Mucosa of rectum (tissue), 2 donors: ENCODE results near the gene EFHC2.

Experiments
- H3K27ac ChIP-seq, 2 donors: one replicate each; pipeline ENCODE4 v1.7.0; 2013; ENCODE audit warnings: inconsistent platforms in 2 of 2, low read depth in 2 of 2, low read length in 2 of 2
- H3K27me3 ChIP-seq, 2 donors: one replicate each; pipeline ENCODE4 v1.7.0; 2013; ENCODE audit warnings: low read length in 2 of 2; ENCODE audit not compliant: control insufficient read depth in 2 of 2, insufficient read depth in 2 of 2
- H3K36me3 ChIP-seq, 2 donors: one replicate each; pipeline ENCODE4 v1.7.0; 2013; ENCODE audit warnings: low read length in 2 of 2; ENCODE audit not compliant: control insufficient read depth in 2 of 2, insufficient read depth in 2 of 2
- H3K4me1 ChIP-seq, 2 donors: one replicate each; pipeline ENCODE4 v1.7.0; 2013; ENCODE audit warnings: low read length in 2 of 2, mild to moderate bottlenecking in 1 of 2; ENCODE audit not compliant: control insufficient read depth in 2 of 2, insufficient read depth in 2 of 2
- H3K4me3 ChIP-seq, 2 donors: one replicate each; pipeline ENCODE4 v1.7.0; 2013; ENCODE audit warnings: low read length in 2 of 2
- H3K9ac ChIP-seq, 2 donors: one replicate each; pipeline ENCODE4 v1.7.0; 2013; ENCODE audit warnings: low read length in 2 of 2, low read depth in 1 of 2, mild to moderate bottlenecking in 1 of 2
- H3K9me3 ChIP-seq, 2 donors: one replicate each; pipeline ENCODE4 v1.7.0; 2013; ENCODE audit warnings: low read length in 2 of 2; ENCODE audit not compliant: control insufficient read depth in 2 of 2
- donor health status: healthy.
- donor health status: Normal muscosa, but diverticular disease.

Gene EFHC2

DNA sequence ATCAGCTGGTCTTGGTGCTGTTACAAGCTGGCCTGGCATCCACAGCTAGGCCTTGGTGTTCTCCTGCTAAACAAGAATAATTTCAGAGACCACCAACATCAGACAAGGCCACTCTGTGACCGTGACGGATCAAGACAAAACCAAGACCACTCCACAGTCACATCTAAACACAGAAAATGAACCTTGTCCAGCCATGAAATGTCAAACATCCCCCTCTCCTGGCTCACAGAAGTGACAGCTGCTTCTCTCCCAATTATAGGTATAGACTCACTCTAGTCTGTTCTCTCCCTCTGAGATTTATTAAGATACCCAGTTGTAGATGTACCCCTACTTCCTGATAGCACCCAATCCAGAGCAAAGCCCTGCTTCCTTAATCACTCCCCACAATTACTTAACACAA is 40.4 kb downstream of the EFHC2 start:
- H3K4me1 ChIP-seq, result no peaks in the 10 kb centered on the region
- no peaks in the 10 kb centered on the region for H3K9me3 ChIP-seq
- H3K27ac ChIP-seq, result no peak overlapping the region
- H3K4me3 ChIP-seq, result no peak overlapping the region
- no peaks in the 10 kb centered on the region for H3K27me3 ChIP-seq
- H3K36me3 ChIP-seq, result no peaks in the 10 kb centered on the region
- H3K9ac ChIP-seq, result no peak overlapping the region

DNA sequence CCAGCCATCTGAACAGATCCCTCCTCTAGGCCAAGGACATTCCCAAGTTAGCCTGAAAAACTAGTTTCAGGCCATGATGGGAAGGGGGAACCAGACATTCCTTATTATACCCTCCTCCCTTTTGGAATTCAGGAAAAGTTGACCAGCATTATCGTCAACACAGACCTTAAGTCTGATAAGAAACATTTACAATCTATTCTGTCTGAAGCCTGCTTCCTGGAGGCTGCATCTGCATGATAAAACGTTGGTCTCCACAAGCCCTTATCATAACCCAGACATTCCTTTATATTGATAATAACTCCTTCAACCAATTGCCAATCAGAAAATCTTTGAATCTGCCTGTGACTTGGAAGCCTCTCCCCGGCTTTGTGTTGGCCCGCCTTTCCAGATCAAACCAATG is 44.3 kb downstream of the EFHC2 start:
- peaks cover 0 to 3% of the 10 kb centered on the region in 2 donors for H3K27me3 ChIP-seq
- no peaks in the 10 kb centered on the region for H3K9me3 ChIP-seq
- no peak overlapping the region for H3K4me3 ChIP-seq
- no peak overlapping the region for H3K9ac ChIP-seq
- H3K36me3 ChIP-seq, result no peaks in the 10 kb centered on the region
- no peaks in the 10 kb centered on the region for H3K4me1 ChIP-seq
- no peak overlapping the region for H3K27ac ChIP-seq

DNA sequence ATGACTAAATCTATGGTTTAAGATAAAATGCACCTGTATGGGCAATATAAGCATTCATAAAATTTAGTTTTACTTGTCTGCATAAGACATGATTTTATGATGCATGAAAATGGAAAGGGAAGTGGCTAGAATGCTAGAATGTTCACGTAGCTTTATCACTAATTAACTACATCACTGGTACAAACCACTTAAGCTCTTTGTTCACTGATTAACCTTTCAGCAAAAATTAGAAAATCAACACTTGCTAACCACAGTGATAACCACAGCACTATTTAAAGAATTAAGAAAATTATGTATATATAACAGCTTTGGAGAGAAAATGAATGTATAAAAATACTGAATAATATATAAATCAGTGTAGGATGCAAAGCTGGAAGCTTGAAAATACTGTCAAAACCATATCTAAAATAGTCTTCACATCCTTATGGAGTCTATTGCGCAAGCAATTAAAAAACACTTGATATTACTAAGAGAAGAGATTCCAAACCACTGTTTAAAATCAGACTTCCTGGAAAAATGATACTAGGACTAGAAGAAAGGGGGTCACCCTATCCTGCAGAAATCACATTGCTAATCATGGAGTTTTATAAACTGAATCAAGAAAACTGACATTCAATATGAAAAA is 51.9 kb downstream of the EFHC2 start:
- H3K9ac ChIP-seq, result no peak overlapping the region
- H3K27me3 ChIP-seq, result peaks cover 0 to 3% of the 10 kb centered on the region in 2 donors
- H3K9me3 ChIP-seq, result no peaks in the 10 kb centered on the region
- H3K4me3 ChIP-seq, result no peak overlapping the region
- H3K36me3 ChIP-seq, result no peaks in the 10 kb centered on the region
- no peaks in the 10 kb centered on the region for H3K4me1 ChIP-seq
- H3K27ac ChIP-seq, result no peak overlapping the region

DNA sequence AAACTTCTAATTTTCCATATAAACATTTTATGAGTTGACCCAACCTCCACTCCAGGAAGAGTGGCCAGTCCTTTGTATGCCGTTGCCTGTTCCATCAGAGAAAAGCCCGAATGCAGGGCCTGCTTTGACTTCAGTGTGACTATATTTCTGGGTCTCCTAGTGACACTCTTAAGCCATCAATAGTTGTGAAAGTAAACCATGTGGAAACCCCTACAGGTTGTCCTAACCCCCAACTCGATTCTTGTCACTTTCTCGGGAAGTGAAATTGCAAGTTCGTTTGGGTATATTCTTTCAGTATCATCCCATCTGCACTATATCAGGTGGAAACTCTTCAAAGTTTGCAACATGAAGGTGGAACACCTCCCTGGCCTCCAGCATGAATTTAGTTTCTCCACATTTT is 52.8 kb downstream of the EFHC2 start:
- H3K9me3 ChIP-seq, result no peaks in the 10 kb centered on the region
- peaks cover 0 to 3% of the 10 kb centered on the region in 2 donors for H3K27me3 ChIP-seq
- no peak overlapping the region for H3K4me3 ChIP-seq
- H3K4me1 ChIP-seq, result no peaks in the 10 kb centered on the region
- H3K9ac ChIP-seq, result no peak overlapping the region
- H3K27ac ChIP-seq, result no peak overlapping the region
- H3K36me3 ChIP-seq, result no peaks in the 10 kb centered on the region

DNA sequence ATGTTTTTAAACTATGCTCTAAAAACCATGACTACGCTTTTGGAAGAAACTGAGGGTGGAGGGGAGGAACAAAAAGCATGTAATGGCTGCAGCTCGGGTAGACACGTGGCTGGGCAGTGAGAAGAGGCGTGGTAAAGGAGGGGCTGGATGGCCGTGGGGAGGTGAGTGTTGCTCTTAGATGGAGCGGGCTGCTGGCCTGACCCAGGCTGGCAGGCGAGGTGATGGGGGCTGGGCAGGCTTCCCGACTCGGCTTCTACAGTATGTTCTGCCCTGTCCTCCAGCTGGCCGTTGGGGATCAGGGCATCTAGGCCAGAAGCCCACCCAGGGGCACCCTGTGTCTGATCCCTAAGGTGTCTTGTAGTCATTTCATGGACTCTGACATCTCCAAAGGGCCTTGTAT is 60.7 kb downstream of the EFHC2 start:
- H3K9ac ChIP-seq, result no peak overlapping the region
- no peaks in the 10 kb centered on the region for H3K27me3 ChIP-seq
- H3K4me1 ChIP-seq, result no peaks in the 10 kb centered on the region
- H3K36me3 ChIP-seq, result no peaks in the 10 kb centered on the region
- H3K4me3 ChIP-seq, result no peak overlapping the region
- H3K9me3 ChIP-seq, result no peaks in the 10 kb centered on the region
- no peak overlapping the region for H3K27ac ChIP-seq

DNA sequence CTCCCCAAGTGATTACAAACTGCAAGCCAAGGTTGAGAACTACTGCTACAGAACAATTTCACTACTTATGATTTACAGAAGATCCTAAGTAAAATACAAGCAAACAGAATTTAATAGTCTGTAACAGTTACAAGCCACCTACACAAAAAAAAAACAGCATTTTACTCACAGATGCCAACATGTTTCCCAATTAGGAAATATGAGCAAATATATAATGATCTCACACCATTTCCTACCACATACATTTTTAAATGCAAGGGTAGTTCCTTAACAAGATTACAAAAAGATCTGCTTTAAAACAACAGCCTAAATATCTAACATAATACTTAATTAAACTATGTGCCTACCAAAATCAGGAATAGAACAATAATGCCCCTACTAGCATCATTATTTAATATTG is 63.4 kb downstream of the EFHC2 start:
- H3K9me3 ChIP-seq, result no peaks in the 10 kb centered on the region
- H3K4me1 ChIP-seq, result no peaks in the 10 kb centered on the region
- H3K9ac ChIP-seq, result no peak overlapping the region
- H3K27ac ChIP-seq, result no peak overlapping the region
- no peaks in the 10 kb centered on the region for H3K36me3 ChIP-seq
- H3K27me3 ChIP-seq, result peaks cover 0 to 2% of the 10 kb centered on the region in 2 donors
- no peak overlapping the region for H3K4me3 ChIP-seq

DNA sequence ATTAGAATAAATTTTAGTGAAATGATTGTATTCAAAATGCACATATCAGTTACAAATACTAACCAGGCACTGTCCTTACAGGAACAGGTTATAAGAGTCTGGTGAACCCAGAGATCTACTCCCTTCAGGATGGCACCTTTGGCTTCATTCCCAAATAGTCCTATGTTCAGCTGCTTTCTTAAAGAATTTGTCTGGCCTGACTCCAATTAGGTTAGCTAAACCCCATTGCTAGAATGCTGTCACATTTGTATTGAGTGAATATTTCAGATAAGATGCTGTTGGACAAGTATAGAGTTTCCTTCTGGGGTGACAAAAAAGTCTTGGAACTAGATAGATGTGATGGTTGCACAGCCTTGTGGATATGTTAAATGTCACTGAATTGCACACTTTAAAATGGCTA is 69.4 kb downstream of the EFHC2 start:
- peaks cover 3 to 8% of the 10 kb centered on the region in 2 donors for H3K27me3 ChIP-seq
- H3K4me1 ChIP-seq, result no peaks in the 10 kb centered on the region
- H3K36me3 ChIP-seq, result no peaks in the 10 kb centered on the region
- no peak overlapping the region for H3K27ac ChIP-seq
- no peaks in the 10 kb centered on the region for H3K9me3 ChIP-seq
- no peak overlapping the region for H3K4me3 ChIP-seq
- no peak overlapping the region for H3K9ac ChIP-seq

DNA sequence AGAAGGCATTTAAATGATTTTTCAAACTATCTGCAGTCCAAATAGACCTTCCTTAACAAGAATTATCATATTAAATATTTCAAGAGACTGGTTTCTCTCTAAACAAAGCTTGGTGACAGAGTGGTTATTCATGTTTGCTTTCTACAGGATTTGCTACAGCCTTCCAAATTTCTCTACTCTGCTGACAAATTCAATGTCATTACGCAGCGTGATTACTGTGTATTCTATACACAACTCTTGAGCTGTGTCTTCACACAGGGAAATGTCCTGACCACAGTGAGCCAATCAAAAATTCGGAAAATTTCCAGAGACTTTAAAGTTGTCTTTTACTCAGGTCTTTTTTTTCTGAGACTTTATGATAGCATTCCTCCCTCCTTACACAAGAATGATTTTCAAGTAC is 75.6 kb downstream of the EFHC2 start:
- Histone ChIP-seq H3K36me3 (no peaks in the 10 kb centered on the region), H3K27ac (no peak overlapping the region), H3K27me3 (peaks cover 6% of the 10 kb centered on the region in 2 donors), H3K4me3 (no peak overlapping the region), H3K4me1 (no peaks in the 10 kb centered on the region), H3K9me3 (no peaks in the 10 kb centered on the region), H3K9ac (no peak overlapping the region)

DNA sequence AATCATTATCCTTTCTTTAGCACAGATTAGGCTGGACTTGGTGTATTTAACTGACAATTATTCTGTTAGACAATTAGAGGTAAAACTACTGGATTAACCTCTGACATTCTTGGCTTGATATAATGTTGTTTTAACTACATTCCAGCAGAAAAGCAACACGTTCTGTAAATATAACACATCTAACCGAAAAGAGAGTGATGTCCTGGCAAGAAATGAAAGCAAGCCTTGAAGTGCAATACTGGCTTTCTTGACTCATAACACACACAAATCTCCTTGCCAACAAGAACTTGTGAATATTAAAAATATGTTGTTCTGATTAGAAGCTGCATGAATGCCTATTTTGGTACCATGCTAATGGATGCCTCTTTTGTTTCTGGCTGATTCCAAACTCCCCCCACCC is 76.4 kb downstream of the EFHC2 start:
- H3K9ac ChIP-seq, result no peak overlapping the region
- no peaks in the 10 kb centered on the region for H3K9me3 ChIP-seq
- H3K36me3 ChIP-seq, result no peaks in the 10 kb centered on the region
- no peaks in the 10 kb centered on the region for H3K4me1 ChIP-seq
- H3K27ac ChIP-seq, result no peak overlapping the region
- peaks cover 5 to 6% of the 10 kb centered on the region in 2 donors for H3K27me3 ChIP-seq
- no peak overlapping the region for H3K4me3 ChIP-seq

DNA sequence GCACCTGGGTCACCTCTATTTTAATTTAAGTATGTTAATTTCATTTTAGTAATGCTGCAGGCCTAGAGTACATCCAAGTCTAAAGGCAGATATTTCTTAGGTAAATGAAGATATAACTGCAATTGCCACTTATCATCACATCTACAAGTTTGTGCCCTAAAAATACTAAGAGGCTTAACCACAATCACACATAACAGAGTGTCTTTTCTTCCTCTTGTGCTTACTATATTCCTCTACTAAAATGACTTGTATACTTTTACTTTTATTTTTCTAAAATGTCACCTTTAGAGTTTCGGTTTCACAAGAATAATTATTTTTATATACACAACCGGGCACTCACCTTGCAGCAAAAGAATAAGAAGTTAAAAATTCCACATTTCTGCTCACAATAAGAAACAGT is 77.9 kb downstream of the EFHC2 start:
- H3K27me3 ChIP-seq, result peaks cover 0 to 3% of the 10 kb centered on the region in 2 donors
- no peaks in the 10 kb centered on the region for H3K36me3 ChIP-seq
- H3K9me3 ChIP-seq, result no peaks in the 10 kb centered on the region
- H3K4me3 ChIP-seq, result no peak overlapping the region
- H3K27ac ChIP-seq, result no peak overlapping the region
- H3K4me1 ChIP-seq, result no peaks in the 10 kb centered on the region
- no peak overlapping the region for H3K9ac ChIP-seq

DNA sequence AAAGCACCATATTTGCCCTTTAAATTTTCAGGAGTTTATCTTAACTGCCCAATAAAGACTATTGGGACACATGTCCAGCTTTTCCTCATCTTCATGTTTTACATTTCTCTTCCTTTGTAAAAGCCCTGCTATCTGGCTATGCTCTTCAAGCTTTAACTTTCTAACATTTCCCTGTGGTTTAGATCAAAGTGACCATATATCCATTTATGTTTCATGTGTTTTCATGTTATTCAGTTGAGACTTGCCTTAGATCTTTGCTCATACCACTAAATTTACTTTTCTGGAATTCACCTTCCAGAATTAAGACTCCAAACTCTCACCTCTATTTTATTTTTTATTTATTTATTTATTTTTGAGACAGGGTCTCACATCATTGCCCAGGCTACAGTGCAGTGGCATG is 78.5 kb downstream of the EFHC2 start:
- Histone ChIP-seq H3K9ac (no peak overlapping the region), H3K4me1 (no peaks in the 10 kb centered on the region), H3K36me3 (no peaks in the 10 kb centered on the region), H3K27me3 (peaks cover 0 to 3% of the 10 kb centered on the region in 2 donors), H3K9me3 (no peaks in the 10 kb centered on the region), H3K4me3 (no peak overlapping the region), H3K27ac (no peak overlapping the region)
